ENCODE measurements around the gene ZFR.
A peak's percentile ranks its signal among the peaks of the same experiment; 100 is the strongest.

Gene ZFR

GRCh38 chr5:32444431-32445286, at the start of gene ZFR:
Gene ZFR (minus strand): TSS chr5:32444740. CDS start chr5:32444658, 82 bp downstream.
- DNase-seq (ENCODE audit: low read depth in 2 of 2): peak; percentile 75 to 76

- no peak for DNase-seq (ENCODE audit: low read depth in 2 of 2)
Observed at GRCh38 chr5:32490972-32491557, 46.5 kb upstream of the ZFR start.

DNA sequence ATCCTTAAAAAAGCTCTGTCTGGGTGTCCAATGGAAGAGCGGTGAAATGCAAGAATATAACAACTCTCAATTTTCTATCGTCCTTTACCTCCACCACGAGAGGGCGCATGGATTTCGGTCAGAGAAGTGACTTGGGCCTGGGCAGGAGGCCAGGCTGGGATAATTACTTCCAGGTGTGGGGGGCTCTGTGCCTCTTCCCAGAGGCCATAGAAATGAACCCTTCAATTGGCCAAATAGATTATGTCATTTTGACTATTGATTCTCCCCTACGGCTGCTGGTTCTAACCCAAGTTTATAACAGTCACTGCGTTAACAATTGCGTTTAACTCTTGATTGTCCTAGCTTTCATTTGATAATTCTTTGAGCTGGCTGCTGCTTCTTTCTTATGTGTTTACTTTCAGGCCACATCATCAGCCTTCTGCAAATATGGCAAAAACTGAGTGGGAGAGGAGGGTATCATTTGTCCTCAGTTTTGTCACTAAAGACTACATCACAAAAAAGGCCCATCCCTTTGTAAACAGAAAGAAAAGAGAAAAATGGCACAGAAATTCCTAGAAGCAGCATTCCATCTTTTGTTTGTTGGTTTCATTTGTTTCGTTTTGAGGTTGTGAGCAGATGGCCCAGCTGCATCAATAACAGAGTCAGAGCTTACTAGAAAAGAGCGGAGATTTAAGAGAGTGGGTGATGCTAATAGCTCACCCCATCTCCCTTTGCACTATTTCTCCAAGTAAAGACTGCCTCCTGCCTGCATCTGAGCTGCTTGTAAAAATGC, 45.4 kb upstream of the ZFR start:
- peak; percentile 85 to 86 for DNase-seq (ENCODE audit: low read depth in 2 of 2)

DNA sequence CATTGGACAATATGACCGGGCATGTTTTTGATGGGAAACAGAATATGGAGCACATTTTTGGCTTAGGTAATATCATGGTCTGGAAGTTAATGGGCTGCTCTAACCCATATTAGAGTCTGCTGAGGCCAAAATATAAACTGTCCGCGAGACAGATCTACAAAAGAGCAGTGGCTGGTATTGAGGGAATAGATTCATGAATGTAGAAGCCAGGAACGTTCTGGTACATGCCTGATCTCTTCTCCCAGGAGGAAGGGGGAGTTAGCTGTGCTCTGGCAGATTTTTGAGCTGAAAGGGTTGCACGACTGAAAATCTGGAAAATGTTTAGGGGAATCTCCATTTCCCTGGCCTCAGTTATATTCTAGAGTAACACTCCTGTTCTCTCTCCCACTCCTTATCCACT, 42.9 kb upstream of the ZFR start:
- DNase-seq (ENCODE audit: low read depth in 2 of 2): no peak

DNA sequence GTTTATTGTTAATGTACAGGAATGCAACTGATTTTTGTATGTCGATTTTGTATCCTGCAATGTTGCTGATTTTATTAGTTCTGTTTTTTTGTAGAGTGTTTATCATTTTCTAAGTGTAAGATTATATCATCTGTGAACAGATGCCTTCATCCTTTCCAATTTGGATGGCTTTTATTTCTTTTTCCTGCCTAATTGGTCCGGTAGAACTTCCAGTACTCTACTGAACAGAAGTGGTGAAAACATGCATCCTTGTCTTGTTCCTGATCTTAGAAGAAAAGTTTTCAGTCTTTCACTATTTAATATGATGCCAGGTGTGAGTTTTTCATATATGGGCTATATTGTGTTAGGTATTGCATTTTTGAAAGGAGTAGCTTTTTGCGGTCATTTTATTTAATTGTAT, 42.5 kb upstream of the ZFR start:
- DNase-seq (ENCODE audit: low read depth in 2 of 2): no peak

GRCh38 chr5:32482193-32482592, 37.7 kb upstream of the ZFR start:
- no peak for DNase-seq (ENCODE audit: low read depth in 2 of 2)

DNA sequence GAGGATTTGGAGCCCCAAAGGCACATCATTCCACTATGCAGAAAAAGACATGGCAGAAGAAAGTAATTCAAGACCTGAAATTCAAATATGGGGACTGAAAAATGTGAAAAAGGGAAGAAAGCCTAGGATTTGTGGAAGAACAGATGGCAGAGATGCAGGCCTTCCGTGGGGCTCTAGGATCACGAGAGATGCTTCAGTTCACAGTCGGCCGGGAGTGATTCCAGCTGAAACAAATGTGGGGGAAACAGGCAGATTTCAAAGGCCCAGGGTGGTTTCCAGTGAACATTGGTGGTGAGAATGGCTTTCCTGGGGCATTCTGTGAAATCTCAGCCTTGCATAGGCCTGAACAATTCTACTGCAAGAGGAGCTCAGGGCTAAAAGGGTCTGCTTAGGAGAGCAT, 34.6 kb upstream of the ZFR start:
- no peak for DNase-seq (ENCODE audit: low read depth in 2 of 2)

- no peak for DNase-seq (ENCODE audit: low read depth in 2 of 2)
Observed at GRCh38 chr5:32476891-32477290, 32.4 kb upstream of the ZFR start.

DNA sequence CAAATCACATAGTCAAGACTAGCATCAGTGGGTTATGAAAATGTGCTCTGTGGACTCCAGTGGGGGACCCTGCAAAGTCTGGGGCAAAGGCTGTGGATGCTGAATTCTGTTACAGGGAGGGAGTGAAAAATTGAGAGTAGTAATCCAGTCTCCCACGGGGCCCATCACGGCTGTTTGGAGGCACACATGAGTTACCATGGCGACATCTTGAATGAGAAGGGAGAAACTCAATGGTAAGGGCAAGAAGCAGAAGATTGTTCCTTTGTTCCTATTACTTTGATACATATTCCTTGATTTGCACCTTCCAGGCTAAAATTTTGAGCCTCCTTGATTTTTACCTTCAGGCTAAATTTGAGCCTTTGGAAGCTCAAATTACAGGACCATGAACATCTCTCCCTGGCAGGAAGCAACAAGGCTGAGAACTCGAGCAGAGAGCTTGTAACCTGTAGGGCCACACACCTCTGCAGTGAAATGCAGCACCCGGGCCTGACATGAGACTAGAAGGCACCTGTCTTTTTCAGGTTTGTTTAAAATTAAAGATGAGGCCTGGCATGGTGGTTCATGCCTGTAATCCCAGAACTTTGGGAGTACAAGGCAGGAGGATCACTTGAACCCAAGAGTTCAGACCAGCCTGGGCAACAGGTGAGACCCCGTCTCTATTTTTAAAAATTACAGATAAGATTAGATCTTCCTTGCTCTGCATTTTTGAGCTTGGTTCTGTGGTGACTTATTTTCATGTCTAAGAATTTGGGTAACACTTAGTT, 31.0 kb upstream of the ZFR start:
- no peak for DNase-seq (ENCODE audit: low read depth in 2 of 2)

DNA sequence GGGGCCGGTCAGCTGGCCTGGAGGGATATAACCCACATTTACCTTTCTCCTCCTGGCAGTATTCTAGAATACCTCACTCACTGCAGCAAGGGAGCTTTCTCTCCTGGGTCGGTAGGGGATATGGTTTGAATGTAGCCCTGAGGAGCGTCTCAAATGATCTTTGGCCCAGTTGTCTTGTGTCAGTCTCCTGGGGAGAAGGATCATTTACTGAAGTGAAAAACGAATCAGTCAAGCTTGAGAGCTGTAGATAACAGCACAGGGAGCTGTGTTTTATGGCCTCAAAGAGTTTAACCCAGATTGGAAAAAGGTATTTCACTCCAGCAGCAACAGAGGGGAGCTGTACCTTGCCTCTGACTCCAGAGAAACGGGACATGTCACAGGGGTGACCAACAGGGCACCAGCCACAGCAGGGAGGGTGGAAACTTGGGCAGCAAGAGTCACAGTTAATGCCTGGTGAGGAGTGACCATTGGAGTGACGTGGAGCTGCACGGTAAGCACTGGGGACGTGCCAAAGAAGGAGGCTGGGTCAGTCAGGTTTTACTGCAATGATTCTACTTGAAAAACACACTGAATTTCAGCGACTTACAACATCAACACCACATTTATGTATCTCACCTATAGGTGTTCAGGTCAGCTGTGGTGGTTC, 29.8 kb upstream of the ZFR start:
- no peak for DNase-seq (ENCODE audit: low read depth in 2 of 2)

DNA sequence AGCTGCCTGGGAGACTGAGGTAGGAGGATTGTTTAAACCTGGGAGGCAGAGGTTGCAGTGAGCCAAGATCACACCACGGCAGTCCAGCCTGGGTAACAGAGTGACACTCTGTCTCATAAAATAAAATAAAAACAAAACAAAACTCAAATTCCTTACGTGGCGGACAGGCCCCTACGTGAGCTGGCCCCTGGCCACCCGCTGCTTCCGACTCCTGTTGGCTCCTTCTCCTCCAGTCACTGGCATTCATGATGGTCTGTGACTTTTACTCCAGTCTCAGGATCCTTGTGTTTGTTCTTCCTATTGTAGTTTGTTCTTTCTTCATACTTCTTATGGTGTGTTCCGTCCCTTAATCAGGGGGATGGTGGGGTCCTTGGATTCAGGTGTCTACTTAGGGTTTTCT, 28.5 kb upstream of the ZFR start:
- DNase-seq (ENCODE audit: low read depth in 2 of 2): no peak

GRCh38 chr5:32471784-32472183, 27.2 kb upstream of the ZFR start:
- DNase-seq (ENCODE audit: low read depth in 2 of 2): no peak

DNA sequence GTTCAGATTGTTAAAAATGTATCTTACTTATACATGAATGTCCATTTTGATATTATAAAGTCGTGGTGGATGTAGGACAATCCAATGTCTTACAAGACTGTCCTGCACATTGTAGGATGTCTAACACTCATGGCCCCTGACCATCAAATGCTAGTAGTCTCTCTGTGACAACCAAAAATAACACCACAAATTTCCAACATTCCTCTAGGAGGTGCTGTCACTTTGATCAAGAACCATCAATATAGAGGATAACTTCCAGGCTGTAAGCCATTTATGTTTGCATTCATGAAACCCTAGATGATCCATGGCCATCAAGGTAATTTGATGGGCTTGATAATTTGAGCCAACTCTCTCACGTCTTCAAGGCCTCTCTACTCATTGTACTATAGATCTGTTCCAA, 20.5 kb upstream of the ZFR start:
- no peak for DNase-seq (ENCODE audit: low read depth in 2 of 2)

GRCh38 chr5:32462618-32463017, 18.1 kb upstream of the ZFR start:
- no peak for DNase-seq (ENCODE audit: low read depth in 2 of 2)

- peak in 1 of 2 experiments; percentile 25 for DNase-seq (ENCODE audit: low read depth in 2 of 2)
Observed at GRCh38 chr5:32461441-32462120, 17.0 kb upstream of the ZFR start.

DNA sequence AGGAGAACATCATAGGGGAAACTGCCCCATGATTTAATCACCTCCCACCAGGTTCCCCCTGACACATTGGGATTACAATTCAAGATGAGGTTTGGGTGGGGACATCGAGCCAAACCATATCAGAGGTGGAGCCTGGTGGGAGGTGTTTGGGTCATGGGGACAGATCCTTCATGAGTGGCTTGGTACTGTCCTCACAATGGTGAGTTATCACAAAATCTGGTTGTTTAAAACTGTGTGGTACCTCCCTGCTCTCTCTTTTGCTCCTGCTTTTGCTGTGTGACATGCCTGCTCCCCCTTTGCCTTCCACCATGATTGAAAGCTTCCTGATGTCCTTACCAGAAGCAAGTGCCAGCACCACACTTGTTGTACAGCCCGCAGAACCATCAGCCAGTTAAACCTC, 16.2 kb upstream of the ZFR start:
- DNase-seq (ENCODE audit: low read depth in 2 of 2): no peak

GRCh38 chr5:32458880-32459495, 14.4 kb upstream of the ZFR start:
- DNase-seq (ENCODE audit: low read depth in 2 of 2): no peak

DNA sequence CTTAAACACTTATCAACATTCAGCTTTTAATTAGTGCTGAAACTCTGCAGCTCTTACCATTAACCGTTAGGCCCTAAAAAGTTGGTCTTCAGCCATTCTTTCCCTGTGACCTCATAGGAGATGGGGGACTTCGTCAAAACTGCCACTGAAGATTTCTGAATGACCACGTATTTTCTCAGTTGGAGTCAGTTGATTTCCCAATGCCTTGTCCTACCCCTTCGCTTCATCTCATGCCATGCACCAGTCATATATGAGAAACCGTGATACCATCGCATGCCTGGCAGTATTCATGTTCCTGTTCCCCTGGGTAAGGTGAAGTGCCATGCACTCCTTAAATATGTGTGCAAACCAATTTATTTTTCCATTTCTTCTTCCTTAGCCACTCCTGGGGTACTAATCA, 10.8 kb upstream of the ZFR start:
- DNase-seq (ENCODE audit: low read depth in 2 of 2): no peak

DNA sequence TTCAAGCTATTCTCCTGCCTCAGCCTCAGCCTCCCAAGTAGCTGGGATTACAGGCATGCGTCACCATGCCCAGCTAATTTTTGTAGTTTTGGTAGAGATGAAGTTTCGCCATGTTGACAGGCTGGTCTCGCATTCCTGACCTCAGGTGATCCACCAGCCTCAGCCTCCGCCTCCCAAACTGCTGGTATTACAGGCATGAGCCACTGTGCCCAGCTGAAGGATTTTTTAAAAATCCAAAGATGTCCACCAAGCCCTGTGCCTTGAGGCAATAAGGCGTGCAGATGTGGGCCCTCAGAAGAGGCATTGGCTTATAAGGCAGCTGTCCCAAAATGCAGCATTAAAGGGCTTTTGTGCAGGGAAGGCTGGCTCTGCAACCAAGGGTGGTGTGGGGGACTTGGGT, 10.3 kb upstream of the ZFR start:
- no peak for DNase-seq (ENCODE audit: low read depth in 2 of 2)

GRCh38 chr5:32453916-32454315, 9.4 kb upstream of the ZFR start:
- DNase-seq (ENCODE audit: low read depth in 2 of 2): no peak
